Measurements from ENCODE around the gene APOBEC2. TPM values are rescaled to one million over a fixed set of nuclear protein-coding genes. Genes with fewer than 3 reads are reported as not detected.

Gene APOBEC2
- polyA plus RNA-seq, 3 donors, result 0.34 to 9.3 (median 0.91) TPM

GRCh38 chr6:41051873-41052272 is 1.1 kb upstream of the APOBEC2 start:
- WGBS, 3 donors, result 52 to 68% (median 61%) methylated on average over 5 of the region's 5 CpGs
- H3K27ac ChIP-seq (ENCODE audit: low read depth, low read length), result no peak overlapping the region

GRCh38 chr6:41054511-41054910 is 1.5 kb downstream of the APOBEC2 start:
- H3K27ac ChIP-seq (ENCODE audit: low read depth, low read length), result no peak overlapping the region
- 74 to 97% (median 96%) methylated on average over 3 of the region's 3 CpGs for WGBS, 3 donors

GRCh38 chr6:41055149-41055548 is 2.1 kb downstream of the APOBEC2 start:
- H3K27ac ChIP-seq (ENCODE audit: low read depth, low read length), result no peak overlapping the region
- WGBS, 3 donors, result 31 to 60% (median 57%) methylated on average over 3 of the region's 3 CpGs

- 60 to 91% (median 89%) methylated on average over 5 to 6 of the region's 6 CpGs for WGBS, 3 donors
- no peak overlapping the region for H3K27ac ChIP-seq (ENCODE audit: low read depth, low read length)
Observed at GRCh38 chr6:41056768-41057490, 3.9 kb downstream of the APOBEC2 start.

- 49 to 77% (median 77%) methylated on average over 2 of the region's 2 CpGs for WGBS, 3 donors
- H3K27ac ChIP-seq (ENCODE audit: low read depth, low read length), result no peak overlapping the region
Observed at GRCh38 chr6:41058783-41059181, 5.8 kb downstream of the APOBEC2 start.

- H3K27ac ChIP-seq (ENCODE audit: low read depth, low read length), result no peak overlapping the region
- 83 to 88% (median 85%) methylated on average over 1 of the region's 1 CpG for WGBS, 3 donors
Observed at GRCh38 chr6:41059556-41059955, 6.6 kb downstream of the APOBEC2 start.

- no peak overlapping the region for H3K27ac ChIP-seq (ENCODE audit: low read depth, low read length)
- WGBS, 3 donors, result 71 to 89% (median 84%) methylated on average over 13 of the region's 13 CpGs
Observed at GRCh38 chr6:41061196-41061726, 8.3 kb downstream of the APOBEC2 start.

- 54 to 87% (median 74%) methylated on average over 1 of the region's 1 CpG for WGBS, 3 donors
Observed at GRCh38 chr6:41062056-41062455, 9.1 kb downstream of the APOBEC2 start.

GRCh38 chr6:41063884-41064285 is 10.9 kb downstream of the APOBEC2 start:
- WGBS, 3 donors, result 32 to 91% (median 89%) methylated on average over 2 of the region's 2 CpGs
- no peak overlapping the region for H3K27ac ChIP-seq (ENCODE audit: low read depth, low read length)

More at GRCh38 chr6:41062056-41062455, 9.1 kb downstream of the APOBEC2 start:
- H3K27ac ChIP-seq (ENCODE audit: low read depth, low read length), result no peak overlapping the region

GRCh38 chr6:41064841-41065240 is 11.8 kb downstream of the APOBEC2 start:
- H3K27ac ChIP-seq (ENCODE audit: low read depth, low read length), result no peak overlapping the region

GRCh38 chr6:41065550-41066026 is 12.6 kb downstream of the APOBEC2 start:
- no peak overlapping the region for H3K27ac ChIP-seq (ENCODE audit: low read depth, low read length)
- WGBS, 3 donors, result 28 to 95% (median 92%) methylated on average over 2 of the region's 2 CpGs

More at GRCh38 chr6:41064841-41065240, 11.8 kb downstream of the APOBEC2 start:
- 33 to 82% (median 82%) methylated on average over 5 of the region's 5 CpGs for WGBS, 3 donors

- no peak overlapping the region for H3K27ac ChIP-seq (ENCODE audit: low read depth, low read length)
- 29 to 30% (median 29%) methylated on average over 3 of the region's 3 CpGs for WGBS, 3 donors
Observed at GRCh38 chr6:41066867-41067304, 13.9 kb downstream of the APOBEC2 start.

- WGBS, 3 donors, result 0% methylated on average over 16 of the region's 16 CpGs
Observed at GRCh38 chr6:41071501-41071922, 18.5 kb downstream of the APOBEC2 start.

GRCh38 chr6:41071923-41072835 is 19.2 kb downstream of the APOBEC2 start, which contains the start of gene OARD1:
OARD1 (minus strand) TSS chr6:41072356; CDS start chr6:41071634, 722 bp downstream.
- H3K27ac ChIP-seq (ENCODE audit: low read depth, low read length), result peak within 1 kb of the TSS; percentile 100
- WGBS, 3 donors, result 0 to 1% (median 1%) methylated on average over 62 to 63 of the region's 63 CpGs

More at GRCh38 chr6:41071501-41071922, 18.5 kb downstream of the APOBEC2 start:
- H3K27ac ChIP-seq (ENCODE audit: low read depth, low read length), result peak overlapping the region; percentile 85

- 0 to 1% (median 1%) methylated on average over 37 of the region's 37 CpGs for WGBS, 3 donors
- peak within 1 kb of the TSS; percentile 100 for H3K27ac ChIP-seq (ENCODE audit: low read depth, low read length)
Observed at GRCh38 chr6:41072836-41073202, 19.8 kb downstream of the APOBEC2 start, which contains the start of gene NFYA. NFYA (plus strand) TSS chr6:41072974; CDS start chr6:41079090, 6,116 bp downstream.

GRCh38 chr6:41073203-41073967 is 20.4 kb downstream of the APOBEC2 start:
- WGBS, 3 donors, result 0% methylated on average over 64 to 73 of the region's 74 CpGs
- peak overlapping the region; percentile 100 for H3K27ac ChIP-seq (ENCODE audit: low read depth, low read length)

- 2 to 10% (median 6%) methylated on average over 11 of the region's 11 CpGs for WGBS, 3 donors
- peak overlapping the region; percentile 100 for H3K27ac ChIP-seq (ENCODE audit: low read depth, low read length)
Observed at GRCh38 chr6:41073968-41074691, 21.1 kb downstream of the APOBEC2 start.
